ENCODE results near the gene SNX2.

The SNX2 gene

GRCh38 chr5:122772446-122772845 is 2.4 kb upstream of the SNX2 start:
- DNase-seq (ENCODE audit: low spot score): no peak

- peak; percentile 19 for DNase-seq (ENCODE audit: low spot score)
Observed at GRCh38 chr5:122773619-122774018, 1.3 kb upstream of the SNX2 start.

GRCh38 chr5:122774519-122774860 is 390 bp upstream of the SNX2 start:
- no peak for DNase-seq (ENCODE audit: low spot score)

GRCh38 chr5:122775550-122776542 is 966 bp downstream of the SNX2 start:
- DNase-seq (ENCODE audit: low spot score): peak; percentile 22

DNA sequence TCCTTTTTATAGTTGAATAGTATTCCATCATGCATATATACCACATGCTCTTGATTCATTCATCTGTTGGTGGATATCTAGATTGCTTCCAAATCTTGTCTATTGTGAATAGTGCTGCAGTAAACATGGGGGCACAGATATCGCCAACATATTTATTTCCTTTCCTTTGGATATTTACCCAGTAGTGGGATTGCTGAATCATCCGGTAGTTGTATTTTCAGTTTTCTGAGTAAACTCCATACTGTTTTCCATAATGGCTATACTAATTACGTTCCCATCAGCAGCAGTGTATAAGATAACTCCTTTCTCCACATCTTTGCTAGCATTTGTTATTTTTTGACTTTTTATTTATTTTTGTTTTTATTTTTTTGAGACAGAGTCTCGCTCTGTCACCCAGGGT is 3.3 kb downstream of the SNX2 start:
- DNase-seq (ENCODE audit: low spot score): no peak

GRCh38 chr5:122779451-122779850 is 4.6 kb downstream of the SNX2 start:
- DNase-seq (ENCODE audit: low spot score): no peak

GRCh38 chr5:122780296-122780695 is 5.4 kb downstream of the SNX2 start:
- no peak for DNase-seq (ENCODE audit: low spot score)

- no peak for DNase-seq (ENCODE audit: low spot score)
Observed at GRCh38 chr5:122781465-122781864, 6.6 kb downstream of the SNX2 start.

DNA sequence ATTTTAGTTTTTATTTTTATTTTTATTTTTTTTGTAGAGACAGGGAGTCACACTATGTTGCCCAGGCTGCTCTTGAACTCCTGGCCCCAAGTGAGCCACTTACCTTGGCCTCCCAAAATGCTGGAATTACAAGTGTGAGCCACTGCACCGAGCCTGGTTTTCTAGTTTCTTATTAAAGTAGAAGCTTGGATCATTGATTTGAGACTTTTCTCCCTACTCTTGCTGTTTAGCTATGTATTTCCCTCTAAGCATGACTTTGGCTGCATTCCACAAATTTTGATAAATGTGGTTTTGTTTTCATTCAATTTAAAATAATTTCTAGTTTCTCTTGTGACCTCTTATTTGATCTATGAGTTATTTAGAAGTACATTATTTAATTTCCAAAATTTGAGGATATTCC is 10.4 kb downstream of the SNX2 start:
- no peak for DNase-seq (ENCODE audit: low spot score)

- no peak for DNase-seq (ENCODE audit: low spot score)
Observed at GRCh38 chr5:122788371-122788770, 13.5 kb downstream of the SNX2 start.

DNA sequence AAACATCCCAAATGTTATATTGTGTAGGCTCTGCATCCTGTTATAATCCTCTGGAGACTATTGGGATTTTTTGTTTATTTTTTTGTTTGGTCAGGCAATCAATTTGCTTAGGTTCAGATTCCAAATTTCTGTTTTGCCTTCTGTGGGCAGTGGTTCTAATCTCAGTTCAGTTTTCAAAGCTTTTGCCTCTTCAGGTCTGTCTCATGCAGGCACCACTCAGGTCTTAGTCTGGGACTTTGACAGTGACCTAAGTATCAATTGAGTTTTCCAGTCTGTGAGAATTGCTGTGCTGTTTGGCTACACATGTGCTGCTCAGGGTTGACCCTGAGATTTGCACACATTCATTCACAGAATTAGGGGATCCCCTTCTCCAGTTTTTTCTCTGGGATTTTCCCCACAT is 14.1 kb downstream of the SNX2 start:
- DNase-seq (ENCODE audit: low spot score): no peak

- no peak for DNase-seq (ENCODE audit: low spot score)
Observed at GRCh38 chr5:122789461-122790171, 14.7 kb downstream of the SNX2 start.

- no peak for DNase-seq (ENCODE audit: low spot score)
Observed at GRCh38 chr5:122790354-122791103, 15.6 kb downstream of the SNX2 start.

DNA sequence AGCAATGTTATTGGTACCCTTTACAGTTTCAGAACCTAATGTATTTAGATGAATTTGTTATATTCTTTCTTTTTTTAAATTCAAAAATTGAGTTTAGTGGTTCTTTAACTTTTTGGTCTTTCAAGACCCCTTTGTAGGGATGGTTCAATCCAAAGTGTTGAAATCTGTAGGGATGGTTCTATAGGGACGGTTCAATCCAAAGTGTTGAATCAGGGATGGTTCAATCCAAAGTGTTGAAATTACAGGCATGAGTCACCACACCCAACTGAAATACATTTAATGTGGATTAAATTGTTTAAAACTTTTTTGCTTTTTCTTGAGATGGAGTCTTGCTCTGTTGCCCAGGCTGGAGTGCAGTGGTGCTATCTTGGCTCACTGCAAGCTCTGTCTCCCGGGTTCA is 30.6 kb downstream of the SNX2 start:
- no peak for DNase-seq (ENCODE audit: low spot score)

GRCh38 chr5:122810405-122810804 is 35.5 kb downstream of the SNX2 start:
- no peak for DNase-seq (ENCODE audit: low spot score)

GRCh38 chr5:122815218-122815767 is 40.4 kb downstream of the SNX2 start:
- no peak for DNase-seq (ENCODE audit: low spot score)

- no peak for DNase-seq (ENCODE audit: low spot score)
Observed at GRCh38 chr5:122816756-122817155, 41.9 kb downstream of the SNX2 start.

DNA sequence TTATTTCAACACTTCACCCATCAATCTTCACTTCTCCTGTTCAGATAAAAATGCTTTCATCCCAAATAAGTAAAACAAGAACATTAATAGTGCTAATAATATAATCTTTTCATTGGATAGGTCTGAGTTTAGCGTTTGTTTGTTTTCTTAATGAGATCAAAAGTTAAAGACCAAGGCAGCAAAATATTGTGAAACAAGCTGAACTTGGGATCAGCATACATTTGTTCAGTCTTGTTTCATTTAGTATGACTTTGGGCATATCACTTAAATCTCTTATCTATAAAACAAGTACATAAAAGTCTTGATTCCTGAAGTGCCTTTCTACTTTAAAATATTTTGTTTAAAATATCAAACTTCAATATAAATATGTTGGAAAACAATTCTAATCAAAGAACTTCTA is 57.1 kb downstream of the SNX2 start:
- DNase-seq (ENCODE audit: low spot score): no peak

- DNase-seq (ENCODE audit: low spot score): no peak
Observed at GRCh38 chr5:122835681-122836080, 60.8 kb downstream of the SNX2 start.

DNA sequence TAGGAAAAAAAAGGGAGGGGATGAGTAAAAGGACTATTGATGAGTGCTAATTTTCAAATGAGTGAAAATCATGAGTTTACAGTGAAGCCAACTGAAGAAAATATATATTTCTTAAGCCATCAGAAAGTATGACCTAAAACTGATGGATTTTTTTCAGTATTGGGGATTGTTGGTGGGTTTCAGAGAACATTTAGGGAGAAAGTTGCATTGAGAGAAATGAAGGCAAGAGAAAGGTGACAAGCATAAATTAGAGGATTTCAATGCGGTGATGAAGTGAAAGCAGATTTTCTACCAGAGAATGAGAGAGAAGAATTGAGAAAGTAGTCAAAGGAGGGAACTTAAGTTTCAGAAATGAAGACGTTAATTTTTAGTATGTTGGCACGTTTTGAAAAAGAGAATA is 62.1 kb downstream of the SNX2 start:
- DNase-seq (ENCODE audit: low spot score): no peak

DNA sequence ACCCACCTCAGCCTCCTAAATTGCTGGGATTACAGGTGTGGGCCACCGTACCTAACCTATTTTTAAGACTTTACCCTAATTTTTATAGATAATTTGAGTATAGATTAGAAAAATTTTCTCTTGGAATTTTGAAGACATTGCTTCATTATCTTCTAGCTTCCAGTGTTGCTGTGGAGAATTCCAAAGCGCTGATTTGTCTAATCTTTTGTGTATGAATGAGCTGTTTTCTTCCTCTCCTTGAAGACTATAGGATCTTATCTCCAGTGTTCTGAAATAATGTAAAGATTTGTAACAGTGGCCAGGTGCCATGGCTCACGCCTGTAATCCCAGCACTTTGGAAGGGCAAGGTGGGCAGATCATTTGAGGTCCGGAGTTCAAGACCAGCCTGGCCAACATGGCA is 64.9 kb downstream of the SNX2 start:
- DNase-seq (ENCODE audit: low spot score): no peak

DNA sequence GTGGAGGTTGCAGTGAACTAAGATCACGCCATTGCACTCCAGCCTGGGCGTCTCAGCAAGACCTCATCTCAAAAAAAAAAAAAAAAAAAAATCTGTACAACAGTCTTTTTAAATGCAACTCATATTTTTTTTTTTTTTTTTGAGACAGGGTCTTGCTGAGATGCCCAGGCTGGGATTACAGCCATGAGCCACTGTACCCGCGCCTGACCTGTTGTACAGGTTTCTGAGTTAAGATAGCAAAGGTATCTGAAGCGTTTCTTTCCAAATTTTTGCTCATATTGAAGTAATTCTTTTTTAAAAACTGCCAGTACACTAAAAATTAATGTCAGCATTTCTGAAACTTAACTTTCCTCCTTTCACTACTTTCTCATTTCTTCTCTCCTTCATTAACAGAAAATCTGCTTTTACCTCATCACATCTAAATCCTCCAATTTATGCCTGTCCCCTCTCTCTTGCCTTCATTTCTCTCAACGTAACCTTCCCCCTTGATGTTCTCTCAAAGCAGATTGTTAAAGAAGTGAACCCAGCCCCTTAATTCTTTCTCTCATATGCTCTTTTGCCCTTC is 67.2 kb downstream of the SNX2 start:
- no peak for DNase-seq (ENCODE audit: low spot score)

Data from cerebellar cortex (tissue), 1 donor.